GM18909 (cell line): ENCODE measurements around the gene LAMC1.

ENCODE experiments used
- ATAC-seq: cut with Tn5 transposase; IDR thresholded peaks from one replicate; pipeline ENCODE4 v1.9.1; 2021; ENCODE audit warnings: mild to moderate bottlenecking; ENCODE audit not compliant: unreplicated experiment, poor library complexity

The LAMC1 gene

DNA sequence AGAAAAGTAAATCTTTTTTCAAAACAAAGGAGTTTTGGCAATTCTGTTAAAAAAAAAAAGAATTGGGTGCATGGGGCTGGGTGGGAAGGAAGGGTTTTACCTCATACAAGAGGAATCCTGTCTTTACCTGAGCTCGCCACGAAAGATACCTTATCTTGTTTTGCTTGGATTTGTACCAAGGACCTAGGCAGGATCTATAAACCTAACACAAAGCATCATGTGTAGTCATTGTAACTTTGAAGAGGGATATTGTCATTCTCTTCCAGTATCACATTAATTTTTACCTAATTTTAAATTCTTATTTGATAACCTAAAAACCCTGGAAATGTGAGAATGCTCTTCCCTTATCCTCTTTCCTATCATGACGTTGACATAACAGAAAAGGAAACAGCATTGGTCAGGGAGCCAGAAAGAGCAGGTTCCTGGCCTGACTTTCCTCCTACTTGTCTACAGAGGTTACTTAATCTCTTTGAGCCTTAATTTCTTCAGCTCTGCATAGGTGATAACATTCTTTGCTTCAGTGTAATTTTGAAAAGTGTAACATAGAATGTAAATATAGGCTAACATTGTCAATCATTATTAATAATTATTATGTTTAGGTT lies 4.0 kb upstream of the LAMC1 start:
- no peak for ATAC-seq

DNA sequence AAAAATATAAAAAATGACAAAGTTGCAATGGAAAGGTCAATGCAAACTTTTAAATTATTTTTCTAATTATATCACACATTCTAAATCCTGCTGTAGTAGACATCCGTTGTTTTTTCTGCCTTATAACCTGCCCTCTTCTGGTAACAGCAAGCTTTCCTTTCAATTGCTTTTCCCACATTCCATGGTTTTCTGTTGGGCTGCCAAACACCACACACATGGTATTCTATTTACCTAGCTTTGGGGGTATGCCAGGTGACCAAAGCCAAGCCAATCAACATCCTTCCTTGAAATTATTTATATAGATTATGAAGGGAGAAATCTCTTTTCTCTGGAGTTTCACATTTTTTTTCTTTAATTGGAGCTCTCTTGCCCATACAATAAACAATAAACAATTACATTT lies 3.4 kb upstream of the LAMC1 start:
- no peak for ATAC-seq

DNA sequence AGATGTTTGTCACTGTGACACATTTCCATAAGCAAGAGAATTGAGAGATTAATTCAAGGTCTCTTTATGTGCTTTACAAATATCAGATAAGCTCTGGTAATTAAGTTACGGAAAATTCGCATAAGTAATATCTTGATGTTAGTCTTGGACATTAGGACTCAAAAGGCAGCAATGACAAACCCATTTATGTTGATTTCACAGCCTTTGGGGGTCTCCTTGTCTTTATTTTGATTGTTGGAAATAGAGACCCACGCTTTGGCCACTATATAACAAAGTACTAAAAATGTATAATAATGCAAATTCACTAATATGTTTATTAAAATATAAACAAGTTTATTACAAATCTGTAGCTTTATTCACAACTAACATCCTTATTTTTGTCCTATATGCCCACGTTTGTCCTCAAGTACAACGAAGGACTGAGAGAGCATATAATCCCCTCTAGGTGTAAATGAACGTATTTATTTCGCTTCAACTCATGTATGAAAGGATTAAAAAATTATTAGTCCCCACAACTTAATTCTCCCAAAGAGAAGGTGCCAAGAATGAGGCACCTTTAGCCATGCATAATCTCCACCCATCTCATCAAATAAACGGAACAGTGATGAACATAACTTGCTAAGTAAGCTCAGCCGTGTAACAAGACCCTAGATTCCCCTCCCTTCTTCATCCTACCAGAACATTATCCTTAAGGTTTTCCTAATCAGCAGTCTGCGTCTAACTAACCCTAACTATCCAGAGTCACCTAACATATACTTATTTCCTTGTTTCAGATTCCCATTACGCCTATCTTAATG lies 1.6 kb upstream of the LAMC1 start:
- ATAC-seq, result no peak

DNA sequence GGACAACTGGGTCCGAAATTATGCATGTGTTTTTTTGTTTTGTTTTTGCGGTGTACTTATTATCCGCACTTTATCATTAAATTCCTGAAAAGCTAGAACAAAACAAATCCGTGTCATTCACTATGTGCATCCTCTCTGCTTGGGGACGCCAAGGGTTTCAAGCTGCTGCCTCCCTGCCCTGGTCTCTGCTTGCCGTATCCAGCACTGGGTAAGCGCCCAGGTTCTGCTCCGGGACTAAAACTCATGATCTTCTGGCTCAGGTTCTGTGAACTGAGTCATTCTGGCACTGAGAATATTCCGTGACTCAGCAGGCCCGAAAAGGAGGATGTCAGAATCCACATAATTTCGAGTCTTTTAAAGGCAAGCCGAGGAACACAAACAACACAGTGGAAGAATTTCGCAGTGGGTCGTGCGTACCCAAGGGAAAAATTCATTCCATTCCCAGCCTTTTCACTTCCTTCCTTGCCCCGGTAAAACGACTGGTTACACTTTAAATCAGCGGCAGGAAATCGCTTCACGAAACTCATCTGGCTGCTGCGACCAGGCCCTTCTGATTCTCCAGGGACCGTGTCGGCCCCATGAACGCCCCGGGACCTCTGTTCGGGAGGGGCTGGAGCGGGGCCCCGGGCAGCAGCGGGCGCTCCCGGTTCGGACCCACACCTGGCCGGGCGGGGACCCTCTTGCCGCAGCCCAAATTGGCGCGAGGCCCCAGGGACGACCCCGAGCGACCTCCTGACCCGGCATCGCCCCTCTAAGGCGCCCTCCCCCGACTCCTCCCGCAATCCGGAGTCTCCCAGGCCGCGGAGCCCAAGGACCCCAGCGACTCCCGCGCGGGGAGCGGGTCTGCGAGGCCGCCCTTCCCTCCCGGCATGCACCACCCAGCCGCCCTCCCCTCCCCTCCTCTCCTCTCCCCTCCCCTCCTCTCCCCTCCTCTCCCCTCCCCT lies 746 bp upstream of the LAMC1 start:
- ATAC-seq, result peak; percentile 48

DNA sequence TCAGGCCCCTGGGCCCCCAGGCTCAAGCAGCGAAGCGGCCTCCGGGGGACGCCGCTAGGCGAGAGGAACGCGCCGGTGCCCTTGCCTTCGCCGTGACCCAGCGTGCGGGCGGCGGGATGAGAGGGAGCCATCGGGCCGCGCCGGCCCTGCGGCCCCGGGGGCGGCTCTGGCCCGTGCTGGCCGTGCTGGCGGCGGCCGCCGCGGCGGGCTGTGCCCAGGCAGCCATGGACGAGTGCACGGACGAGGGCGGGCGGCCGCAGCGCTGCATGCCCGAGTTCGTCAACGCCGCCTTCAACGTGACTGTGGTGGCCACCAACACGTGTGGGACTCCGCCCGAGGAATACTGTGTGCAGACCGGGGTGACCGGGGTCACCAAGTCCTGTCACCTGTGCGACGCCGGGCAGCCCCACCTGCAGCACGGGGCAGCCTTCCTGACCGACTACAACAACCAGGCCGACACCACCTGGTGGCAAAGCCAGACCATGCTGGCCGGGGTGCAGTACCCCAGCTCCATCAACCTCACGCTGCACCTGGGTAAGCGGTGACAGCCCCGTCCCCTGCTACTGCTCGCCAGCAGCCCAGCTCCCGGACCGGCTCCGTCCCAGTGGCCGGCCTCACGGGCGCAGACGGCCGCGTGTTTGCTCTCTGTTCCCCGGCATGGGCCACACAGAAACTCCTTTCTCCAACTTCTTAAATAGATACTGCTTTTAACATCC lies 539 bp downstream of the LAMC1 start:
- peak; percentile 71 for ATAC-seq

DNA sequence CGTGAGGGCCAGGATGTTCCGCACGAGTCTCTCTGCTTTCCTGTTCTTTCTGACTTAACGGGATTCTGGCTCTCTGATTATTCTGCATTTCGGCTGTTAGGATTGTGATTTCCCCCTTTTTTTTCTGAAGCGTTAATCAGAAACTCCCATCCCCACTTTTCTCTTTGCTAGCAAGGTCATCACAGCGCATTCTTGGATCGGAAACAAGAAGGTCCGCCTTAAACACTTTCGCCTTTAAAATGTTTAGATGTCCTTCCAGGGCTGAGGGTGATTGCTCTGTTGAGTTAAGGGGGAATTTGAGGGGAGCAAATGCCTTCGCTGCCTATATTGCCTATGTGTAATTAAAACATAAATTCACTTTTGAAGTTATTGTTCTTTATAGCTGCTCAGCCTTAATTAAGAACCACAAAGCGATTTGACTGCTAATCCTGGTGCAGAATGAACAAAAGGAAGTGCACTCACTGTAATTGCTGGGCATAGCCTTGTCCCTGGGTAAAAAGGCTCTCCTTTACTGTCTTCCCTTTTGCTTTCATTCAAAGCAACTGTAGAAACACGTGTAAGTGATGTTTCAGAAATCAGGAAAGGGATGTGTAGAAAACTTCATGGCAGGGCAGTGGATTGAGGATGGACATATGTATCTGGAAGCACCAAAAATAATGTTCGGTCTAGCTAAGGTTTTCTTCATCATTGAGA lies 1.2 kb downstream of the LAMC1 start:
- no peak for ATAC-seq

DNA sequence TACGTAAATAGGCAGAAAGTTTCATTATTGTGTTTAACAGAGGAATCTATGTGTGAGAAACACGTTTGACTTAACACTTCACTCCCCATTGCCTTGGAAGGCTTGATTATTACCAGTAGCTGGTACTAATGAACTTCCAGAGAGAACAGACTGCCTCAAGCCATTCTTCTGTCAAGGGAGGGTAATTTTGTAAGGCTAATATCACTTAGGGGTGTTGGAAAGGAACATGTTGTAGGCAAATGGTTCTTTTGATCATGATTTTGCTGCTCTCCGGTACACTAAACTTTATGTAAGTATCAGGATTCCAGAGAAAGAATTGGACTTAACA lies 1.8 kb downstream of the LAMC1 start:
- no peak for ATAC-seq

DNA sequence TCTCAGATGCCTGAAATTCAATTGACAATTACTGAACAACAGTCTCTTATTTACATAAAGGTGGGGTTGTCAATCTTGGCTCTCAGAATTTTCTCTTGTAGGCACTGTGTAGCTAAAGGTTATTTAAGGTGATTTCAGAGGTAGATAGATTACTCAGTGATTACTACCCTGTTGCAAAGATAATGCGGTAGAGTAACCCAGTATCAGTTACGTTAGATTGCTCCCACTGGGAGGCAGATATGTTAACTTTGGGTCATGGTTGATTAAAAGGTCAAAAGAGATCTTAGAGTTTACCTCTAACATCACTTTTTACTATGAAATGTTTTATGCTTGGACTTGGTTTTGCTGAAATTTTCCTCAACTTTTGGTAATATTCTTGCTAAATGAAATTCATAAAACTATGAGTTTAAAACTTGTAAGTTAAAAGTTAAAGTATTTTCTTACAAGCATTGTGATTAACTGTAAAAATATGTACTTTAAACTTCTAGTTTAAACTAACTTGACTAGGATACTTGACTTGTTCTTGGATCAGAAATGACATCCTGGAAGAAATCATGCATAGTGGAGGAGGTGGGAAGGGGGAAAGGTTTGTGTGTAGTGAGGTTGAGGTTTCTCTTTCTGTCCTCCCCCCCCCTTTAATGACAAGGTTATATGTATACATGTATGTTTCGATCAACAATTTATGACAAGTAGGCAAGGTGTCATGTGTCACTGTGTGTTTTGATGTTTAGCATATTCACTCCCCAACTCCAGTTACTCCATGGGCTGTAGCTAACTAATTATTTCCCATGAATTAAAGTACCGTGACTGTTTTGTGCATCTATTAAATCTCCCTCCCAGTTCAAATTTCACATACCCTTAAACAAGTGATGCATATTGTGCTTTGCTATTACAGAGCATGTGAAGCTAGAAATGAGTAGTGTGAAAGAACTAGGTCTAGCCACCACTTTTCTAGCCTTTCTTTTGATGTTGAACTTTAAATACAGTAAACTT lies 2.9 kb downstream of the LAMC1 start:
- no peak for ATAC-seq

DNA sequence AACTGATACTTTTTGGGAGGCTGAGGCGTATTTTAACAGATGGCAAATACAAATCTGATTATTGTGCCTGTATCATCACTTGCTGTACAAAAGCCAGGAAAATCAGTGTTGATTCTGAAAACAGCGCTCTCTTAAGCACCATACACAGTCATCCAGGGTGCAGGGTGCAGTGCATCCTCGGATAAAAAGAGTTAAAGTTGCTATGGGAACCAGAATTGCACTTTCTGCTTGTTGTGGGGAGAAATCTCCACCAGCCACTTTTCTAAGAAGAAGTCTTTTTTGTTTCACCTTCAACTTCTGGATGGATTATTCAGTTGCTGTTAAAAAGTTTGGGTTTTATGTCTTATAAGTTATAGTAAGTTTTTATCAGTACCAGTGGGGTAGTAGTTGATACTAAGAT lies 3.8 kb downstream of the LAMC1 start:
- ATAC-seq, result no peak

DNA sequence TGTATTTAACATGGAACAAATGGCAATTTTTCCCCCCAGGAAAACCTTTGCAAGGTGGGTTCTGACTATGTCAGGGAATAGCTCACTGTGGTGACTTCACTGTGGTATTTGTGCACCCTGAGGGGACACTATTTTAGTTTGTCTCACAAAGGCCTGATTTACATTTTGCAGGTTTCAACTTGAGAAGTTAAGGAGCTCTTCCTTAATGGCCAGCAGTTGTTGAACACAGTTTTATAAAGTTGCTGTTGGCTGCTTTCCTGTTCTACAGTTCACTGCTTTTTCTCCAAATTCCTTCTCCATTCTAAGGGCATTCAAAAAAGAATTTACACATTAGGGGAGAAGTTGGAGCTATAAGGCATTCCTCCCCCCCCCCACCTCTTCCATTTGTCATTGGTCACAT lies 4.6 kb downstream of the LAMC1 start:
- ATAC-seq, result no peak

DNA sequence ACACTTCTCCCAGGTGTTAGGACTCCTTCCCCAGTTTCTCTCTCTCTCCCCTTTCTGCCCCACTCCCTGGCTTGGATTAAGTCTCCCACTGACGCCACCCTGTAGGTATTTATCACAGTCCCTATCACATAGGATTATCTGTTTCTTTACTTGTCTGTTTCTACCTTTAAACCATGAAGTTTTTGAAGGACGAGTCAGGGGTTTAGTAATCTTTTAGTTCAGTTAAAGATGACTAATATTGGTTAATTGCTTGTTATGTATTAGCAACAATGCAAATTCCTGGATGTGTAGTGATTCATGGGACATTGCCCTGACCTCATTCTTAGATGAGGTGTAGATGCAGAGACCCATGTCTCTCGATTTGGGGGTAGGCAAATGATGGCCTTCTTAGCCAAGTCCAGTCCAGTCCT lies 6.4 kb downstream of the LAMC1 start:
- no peak for ATAC-seq

DNA sequence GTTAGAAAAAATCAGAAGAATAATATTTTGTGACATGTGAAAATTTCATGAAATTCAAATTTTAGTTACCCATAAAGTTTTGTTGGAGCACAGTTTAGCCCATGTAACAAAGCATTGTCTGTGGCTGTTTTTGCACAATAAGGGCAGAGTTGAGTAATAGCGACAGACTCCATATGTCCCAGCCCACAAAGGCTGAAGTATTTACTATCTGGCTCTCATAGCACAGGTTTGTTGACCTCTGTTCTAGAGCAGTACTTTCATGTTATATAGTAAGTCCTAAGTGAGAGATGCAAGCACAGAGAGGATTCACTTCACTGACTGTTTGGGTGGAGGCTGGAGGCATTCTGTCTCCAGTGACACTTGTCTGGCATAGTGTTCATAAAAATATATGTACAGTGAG lies 6.8 kb downstream of the LAMC1 start:
- ATAC-seq, result no peak

DNA sequence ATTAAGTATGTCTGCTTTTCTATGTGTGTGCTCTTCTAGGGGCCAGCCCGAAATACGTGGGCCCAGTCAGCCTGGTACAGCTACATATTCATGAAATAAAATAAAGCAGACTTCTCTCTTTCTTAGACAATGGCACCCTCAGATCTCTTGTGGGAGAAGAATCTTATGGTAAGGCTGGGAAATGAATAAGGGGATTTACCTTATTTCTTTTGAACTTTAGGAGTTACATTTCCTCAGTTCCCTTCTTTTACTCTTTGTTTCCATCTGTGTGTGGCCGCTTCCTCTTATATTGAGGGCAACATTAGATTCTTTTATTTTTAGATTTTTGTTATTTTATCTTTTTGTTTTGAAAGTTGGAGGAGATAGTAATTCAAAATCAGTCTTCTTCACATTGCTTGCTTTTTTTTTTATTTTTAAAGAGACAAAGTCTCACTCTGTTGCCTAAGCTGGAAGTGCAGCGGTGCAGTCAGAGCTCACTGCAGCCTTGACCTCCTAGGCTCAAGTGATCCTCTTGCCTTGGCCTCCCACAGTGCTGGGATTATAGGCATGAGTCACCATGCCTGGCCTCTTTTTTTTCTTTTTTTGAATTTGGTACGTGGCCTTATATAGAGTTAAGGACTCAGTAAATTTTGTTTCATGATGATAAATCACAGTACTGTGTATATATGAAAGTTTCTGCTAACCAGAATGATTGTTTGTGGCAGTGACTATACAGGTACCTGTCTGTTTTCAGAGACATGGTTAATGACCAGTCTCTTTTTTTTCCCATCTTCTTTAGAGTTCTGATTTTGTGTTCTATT lies 9.1 kb downstream of the LAMC1 start:
- no peak for ATAC-seq

DNA sequence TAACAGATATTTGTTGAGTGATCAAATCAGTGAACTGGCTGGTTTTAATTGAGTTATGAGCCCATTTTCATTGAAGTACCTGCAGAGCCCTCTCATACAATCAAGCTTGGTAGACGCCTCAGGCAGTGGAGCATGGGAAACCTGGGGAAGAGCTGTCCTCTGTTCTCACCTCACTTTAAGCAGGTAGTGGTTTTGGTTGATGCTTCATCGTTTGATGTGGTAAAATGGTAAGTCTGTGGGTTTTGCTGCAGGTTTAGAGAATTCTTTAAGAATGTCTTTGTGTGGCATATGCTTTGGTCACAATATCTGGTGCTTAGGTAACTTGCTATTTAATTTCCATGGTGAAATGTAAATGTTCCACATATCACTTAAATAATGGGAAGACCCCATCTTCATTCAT lies 10.0 kb downstream of the LAMC1 start:
- ATAC-seq, result no peak

DNA sequence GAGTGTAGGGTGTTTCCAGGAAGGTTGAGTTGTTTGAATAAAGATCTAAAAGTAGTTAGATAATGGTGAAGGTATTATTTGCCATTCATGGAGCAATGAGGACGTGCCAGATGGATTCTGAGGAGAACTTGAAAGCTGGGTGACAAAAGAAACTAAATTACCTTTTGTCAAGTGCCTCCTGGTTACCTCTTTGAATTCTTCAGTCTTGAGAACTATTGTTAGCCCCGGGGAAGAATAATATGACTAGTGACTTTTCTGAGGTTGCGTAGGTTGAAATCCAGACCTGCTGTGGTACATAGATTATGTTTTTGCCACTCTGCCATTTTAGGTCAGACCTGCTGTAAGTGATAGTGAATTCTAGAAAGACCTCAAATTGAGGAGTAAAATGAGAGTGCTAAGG lies 11.5 kb downstream of the LAMC1 start:
- no peak for ATAC-seq

DNA sequence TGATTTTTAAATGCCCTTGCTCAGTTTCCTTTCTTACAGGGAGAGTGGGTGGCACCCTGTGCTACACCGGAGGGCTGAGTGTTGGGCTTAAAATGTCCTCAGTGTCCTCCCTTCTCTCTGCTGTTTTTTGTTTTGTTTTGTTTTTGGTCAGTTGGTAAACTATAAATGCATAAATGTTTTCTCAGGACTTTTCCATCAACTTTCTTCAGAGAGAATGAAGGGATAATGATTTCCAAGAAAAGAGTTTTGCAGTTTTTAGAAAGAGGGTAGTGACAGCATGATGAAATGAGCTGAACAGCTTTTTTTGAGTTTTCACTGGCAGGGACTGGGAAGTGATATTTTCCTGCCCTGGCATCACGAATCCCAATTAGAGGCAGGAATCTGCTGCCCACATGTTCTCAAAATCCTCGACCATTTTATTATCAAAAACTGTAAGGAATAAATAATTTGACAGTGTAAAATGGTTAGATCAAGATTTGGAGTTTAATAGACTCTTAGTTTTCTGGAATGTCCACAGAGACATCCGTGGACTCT lies 15.2 kb downstream of the LAMC1 start:
- no peak for ATAC-seq

DNA sequence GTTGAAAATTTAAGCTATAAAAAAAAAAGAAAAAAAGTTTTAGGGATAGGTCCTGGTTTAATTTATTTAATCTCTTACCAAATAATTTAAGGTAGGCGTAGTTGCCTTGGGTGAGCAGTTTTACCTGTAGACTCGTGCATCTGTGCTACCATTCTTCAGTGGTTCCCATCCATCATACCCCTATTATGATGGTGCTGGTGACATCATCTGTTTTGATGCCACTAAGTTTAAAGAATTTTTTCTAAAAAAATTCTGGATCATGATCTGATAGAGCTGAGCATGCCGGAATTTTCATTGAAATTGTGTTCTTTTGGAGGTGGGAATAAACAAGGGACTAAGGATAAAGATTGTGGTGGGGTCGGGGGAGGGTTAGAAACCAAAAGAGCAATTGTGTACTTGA lies 15.7 kb downstream of the LAMC1 start:
- no peak for ATAC-seq

DNA sequence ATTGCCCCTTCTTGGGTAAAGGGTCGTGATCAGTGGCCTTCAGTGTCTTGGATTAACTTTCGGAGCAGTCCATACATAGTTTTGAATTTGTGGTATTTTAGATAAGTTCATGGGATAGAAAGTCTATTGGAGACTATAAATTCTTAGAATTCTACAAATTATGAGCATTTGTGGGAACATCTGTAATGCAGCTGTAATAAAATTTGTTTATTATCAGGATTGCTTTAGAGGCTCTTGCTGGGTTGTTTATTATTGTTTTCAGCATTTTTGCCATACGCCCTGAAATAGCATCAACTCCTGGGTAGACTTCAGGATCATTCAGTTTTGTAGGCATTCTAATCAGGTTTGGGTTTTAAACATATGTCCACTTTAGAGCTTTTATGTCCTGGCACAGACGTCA lies 16.1 kb downstream of the LAMC1 start:
- no peak for ATAC-seq
